C4-2B (cell line): ENCODE measurements around the gene GNG2.

ENCODE experiments used
- ZFX ChIP-seq: fragments of 450-650 bp; IDR thresholded peaks from 2 replicates; pipeline ENCODE4 v1.6.1; 2017
- TF ChIP-seq, protein P1 (sequence below): fragments of 450-650 bp; conservative IDR thresholded peaks from 2 replicates; pipeline ENCODE4 v1.5.1; 2017; ENCODE audit warnings: mild to moderate bottlenecking

DNA sequence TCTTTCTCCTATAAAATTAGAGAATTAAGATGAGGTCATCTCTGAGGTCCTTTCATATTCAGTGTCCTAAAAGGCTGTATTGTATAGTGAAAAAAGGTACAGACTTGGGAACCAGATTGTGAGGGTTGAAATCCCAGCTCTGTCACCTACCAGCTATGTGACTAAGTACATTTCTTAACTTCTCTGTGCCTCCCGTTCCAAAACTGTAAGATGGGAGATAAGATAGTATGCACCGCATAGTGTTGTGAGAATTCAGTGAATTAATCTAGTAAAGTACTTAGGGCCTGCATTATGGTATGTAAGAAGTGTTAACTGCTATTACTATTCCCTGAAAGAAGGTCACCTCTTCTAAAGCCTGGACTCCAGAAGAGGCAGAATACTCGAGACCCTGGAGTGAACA lies 60.6 kb downstream of the GNG2 start:
- TF ChIP-seq, protein P1, sequence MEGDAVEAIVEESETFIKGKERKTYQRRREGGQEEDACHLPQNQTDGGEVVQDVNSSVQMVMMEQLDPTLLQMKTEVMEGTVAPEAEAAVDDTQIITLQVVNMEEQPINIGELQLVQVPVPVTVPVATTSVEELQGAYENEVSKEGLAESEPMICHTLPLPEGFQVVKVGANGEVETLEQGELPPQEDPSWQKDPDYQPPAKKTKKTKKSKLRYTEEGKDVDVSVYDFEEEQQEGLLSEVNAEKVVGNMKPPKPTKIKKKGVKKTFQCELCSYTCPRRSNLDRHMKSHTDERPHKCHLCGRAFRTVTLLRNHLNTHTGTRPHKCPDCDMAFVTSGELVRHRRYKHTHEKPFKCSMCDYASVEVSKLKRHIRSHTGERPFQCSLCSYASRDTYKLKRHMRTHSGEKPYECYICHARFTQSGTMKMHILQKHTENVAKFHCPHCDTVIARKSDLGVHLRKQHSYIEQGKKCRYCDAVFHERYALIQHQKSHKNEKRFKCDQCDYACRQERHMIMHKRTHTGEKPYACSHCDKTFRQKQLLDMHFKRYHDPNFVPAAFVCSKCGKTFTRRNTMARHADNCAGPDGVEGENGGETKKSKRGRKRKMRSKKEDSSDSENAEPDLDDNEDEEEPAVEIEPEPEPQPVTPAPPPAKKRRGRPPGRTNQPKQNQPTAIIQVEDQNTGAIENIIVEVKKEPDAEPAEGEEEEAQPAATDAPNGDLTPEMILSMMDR, result no peak
- TF ChIP-seq ZFX, result no peak
